Measurements from ENCODE around the gene PKN1. TPM values are rescaled to one million over a fixed set of nuclear protein-coding genes. Genes with fewer than 3 reads are reported as not detected.

The PKN1 gene
- total and polyA plus RNA-seq, 4 donors: 13.7 to 41.6 (median 22.3) TPM

DNA sequence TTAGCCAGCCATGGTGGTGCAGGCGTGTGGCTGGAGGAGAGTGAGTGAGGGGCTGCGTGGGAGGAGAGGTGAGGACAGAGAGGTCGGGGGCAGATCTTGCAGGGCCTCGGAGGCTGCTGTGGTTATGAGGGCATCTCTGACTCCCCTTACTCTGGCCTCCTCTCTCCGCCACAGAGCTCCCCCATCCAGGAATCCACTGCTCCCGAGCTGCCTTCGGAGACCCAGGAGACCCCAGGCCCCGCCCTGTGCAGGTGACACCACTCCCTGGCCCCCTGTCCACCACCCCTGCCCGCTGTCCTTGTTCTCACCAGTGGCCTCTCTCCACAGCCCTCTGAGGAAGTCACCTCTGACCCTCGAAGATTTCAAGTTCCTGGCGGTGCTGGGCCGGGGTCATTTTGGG lies 34.3 kb downstream of the PKN1 start (continued):
- TF ChIP-seq, protein P1, sequence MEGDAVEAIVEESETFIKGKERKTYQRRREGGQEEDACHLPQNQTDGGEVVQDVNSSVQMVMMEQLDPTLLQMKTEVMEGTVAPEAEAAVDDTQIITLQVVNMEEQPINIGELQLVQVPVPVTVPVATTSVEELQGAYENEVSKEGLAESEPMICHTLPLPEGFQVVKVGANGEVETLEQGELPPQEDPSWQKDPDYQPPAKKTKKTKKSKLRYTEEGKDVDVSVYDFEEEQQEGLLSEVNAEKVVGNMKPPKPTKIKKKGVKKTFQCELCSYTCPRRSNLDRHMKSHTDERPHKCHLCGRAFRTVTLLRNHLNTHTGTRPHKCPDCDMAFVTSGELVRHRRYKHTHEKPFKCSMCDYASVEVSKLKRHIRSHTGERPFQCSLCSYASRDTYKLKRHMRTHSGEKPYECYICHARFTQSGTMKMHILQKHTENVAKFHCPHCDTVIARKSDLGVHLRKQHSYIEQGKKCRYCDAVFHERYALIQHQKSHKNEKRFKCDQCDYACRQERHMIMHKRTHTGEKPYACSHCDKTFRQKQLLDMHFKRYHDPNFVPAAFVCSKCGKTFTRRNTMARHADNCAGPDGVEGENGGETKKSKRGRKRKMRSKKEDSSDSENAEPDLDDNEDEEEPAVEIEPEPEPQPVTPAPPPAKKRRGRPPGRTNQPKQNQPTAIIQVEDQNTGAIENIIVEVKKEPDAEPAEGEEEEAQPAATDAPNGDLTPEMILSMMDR (IDR thresholded peaks at IDR 0.05; ENCODE audit: low read depth, low read length, missing input control): no peak
- TF ChIP-seq TAF1 (conservative IDR thresholded peaks at IDR 0.05) (no peak), HNF4A (conservative IDR thresholded peaks at IDR 0.05) (no peak), FOXA1 (IDR thresholded peaks at IDR 0.05) (no peak), JUND (IDR thresholded peaks at IDR 0.05) (no peak)
- TF ChIP-seq, protein P2, sequence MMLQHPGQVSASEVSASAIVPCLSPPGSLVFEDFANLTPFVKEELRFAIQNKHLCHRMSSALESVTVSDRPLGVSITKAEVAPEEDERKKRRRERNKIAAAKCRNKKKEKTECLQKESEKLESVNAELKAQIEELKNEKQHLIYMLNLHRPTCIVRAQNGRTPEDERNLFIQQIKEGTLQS (IDR thresholded peaks at IDR 0.05): no peak

DNA sequence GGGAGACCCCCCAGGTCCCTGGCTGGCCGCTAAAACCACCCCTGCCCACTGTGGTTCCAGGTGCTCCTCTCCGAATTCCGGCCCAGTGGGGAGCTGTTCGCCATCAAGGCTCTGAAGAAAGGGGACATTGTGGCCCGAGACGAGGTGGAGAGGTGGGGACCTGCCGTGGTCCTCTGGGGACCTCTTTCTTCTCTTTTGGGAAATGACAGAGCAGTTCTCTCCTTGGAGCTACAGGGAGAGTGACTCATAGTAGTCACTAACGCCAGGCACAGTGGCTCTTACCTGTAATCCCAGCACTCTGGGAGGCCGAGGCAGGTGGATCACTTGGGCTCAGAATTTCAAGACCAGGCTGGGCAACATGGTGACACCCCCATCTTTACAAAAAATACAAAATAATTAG lies 34.7 kb downstream of the PKN1 start:
- 85% methylated on average over 9 of the region's 9 CpGs for WGBS

More for the DNA sequence above, 34.7 kb downstream of the PKN1 start:
- H3K9ac ChIP-seq (ENCODE audit: low read depth in 1 of 2, low read length in 2 of 2): no peak overlapping the region
- no peak for DNase-seq (ENCODE audit: low spot score)
- peaks cover 0 to 8% (median 6%) of the 10 kb centered on the region in 4 donors for H3K4me1 ChIP-seq (ENCODE audit: control insufficient read depth in 4 of 4, insufficient read depth in 4 of 4, low read length in 3 of 4)
- no peaks in the 10 kb centered on the region for H3K9me3 ChIP-seq (ENCODE audit: control insufficient read depth in 4 of 4, low read length in 3 of 4)
- peaks cover 0 to 3% (median 0%) of the 10 kb centered on the region in 4 donors for H3K27me3 ChIP-seq (ENCODE audit: control insufficient read depth in 4 of 4, insufficient read depth in 4 of 4, low read length in 3 of 4)
- TF ChIP-seq NR2F2 (IDR thresholded peaks at IDR 0.05) (no peak), HNF4G (IDR thresholded peaks at IDR 0.05) (no peak), TAF1 (conservative IDR thresholded peaks at IDR 0.05) (no peak), EGR1 (IDR thresholded peaks at IDR 0.05; ENCODE audit: low read depth in 2 of 2) (no peak), JUND (IDR thresholded peaks at IDR 0.05) (no peak), RXRA (IDR thresholded peaks at IDR 0.05) (no peak), YY1 (IDR thresholded peaks at IDR 0.05) (no peak), RAD21 (IDR thresholded peaks at IDR 0.05) (no peak), FOXA1 (IDR thresholded peaks at IDR 0.05) (no peak), GABPA (IDR thresholded peaks at IDR 0.05 in 1 of 2, conservative IDR thresholded peaks at IDR 0.05 in 1 of 2) (no peak), HNF4A (conservative IDR thresholded peaks at IDR 0.05) (no peak), SP1 (IDR thresholded peaks at IDR 0.05) (no peak), FOXA2 (IDR thresholded peaks at IDR 0.05) (no peak)
- TF ChIP-seq, protein P3, sequence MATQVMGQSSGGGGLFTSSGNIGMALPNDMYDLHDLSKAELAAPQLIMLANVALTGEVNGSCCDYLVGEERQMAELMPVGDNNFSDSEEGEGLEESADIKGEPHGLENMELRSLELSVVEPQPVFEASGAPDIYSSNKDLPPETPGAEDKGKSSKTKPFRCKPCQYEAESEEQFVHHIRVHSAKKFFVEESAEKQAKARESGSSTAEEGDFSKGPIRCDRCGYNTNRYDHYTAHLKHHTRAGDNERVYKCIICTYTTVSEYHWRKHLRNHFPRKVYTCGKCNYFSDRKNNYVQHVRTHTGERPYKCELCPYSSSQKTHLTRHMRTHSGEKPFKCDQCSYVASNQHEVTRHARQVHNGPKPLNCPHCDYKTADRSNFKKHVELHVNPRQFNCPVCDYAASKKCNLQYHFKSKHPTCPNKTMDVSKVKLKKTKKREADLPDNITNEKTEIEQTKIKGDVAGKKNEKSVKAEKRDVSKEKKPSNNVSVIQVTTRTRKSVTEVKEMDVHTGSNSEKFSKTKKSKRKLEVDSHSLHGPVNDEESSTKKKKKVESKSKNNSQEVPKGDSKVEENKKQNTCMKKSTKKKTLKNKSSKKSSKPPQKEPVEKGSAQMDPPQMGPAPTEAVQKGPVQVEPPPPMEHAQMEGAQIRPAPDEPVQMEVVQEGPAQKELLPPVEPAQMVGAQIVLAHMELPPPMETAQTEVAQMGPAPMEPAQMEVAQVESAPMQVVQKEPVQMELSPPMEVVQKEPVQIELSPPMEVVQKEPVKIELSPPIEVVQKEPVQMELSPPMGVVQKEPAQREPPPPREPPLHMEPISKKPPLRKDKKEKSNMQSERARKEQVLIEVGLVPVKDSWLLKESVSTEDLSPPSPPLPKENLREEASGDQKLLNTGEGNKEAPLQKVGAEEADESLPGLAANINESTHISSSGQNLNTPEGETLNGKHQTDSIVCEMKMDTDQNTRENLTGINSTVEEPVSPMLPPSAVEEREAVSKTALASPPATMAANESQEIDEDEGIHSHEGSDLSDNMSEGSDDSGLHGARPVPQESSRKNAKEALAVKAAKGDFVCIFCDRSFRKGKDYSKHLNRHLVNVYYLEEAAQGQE (IDR thresholded peaks at IDR 0.05): no peak
- TF ChIP-seq, protein P2 (IDR thresholded peaks at IDR 0.05): no peak
- TF ChIP-seq, protein P1 (IDR thresholded peaks at IDR 0.05; ENCODE audit: low read depth, low read length, missing input control): no peak
- TF ChIP-seq, protein P4, sequence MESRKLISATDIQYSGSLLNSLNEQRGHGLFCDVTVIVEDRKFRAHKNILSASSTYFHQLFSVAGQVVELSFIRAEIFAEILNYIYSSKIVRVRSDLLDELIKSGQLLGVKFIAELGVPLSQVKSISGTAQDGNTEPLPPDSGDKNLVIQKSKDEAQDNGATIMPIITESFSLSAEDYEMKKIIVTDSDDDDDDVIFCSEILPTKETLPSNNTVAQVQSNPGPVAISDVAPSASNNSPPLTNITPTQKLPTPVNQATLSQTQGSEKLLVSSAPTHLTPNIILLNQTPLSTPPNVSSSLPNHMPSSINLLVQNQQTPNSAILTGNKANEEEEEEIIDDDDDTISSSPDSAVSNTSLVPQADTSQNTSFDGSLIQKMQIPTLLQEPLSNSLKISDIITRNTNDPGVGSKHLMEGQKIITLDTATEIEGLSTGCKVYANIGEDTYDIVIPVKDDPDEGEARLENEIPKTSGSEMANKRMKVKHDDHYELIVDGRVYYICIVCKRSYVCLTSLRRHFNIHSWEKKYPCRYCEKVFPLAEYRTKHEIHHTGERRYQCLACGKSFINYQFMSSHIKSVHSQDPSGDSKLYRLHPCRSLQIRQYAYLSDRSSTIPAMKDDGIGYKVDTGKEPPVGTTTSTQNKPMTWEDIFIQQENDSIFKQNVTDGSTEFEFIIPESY (IDR thresholded peaks at IDR 0.05): no peak
- no peak overlapping the region for H3K4me3 ChIP-seq (ENCODE audit: low read depth in 1 of 3, low read length in 3 of 3)
- no peak overlapping the region for H3K27ac ChIP-seq (ENCODE audit: low read depth in 1 of 2, low read length in 2 of 2)
- H3K36me3 ChIP-seq (ENCODE audit: control insufficient read depth in 4 of 4, insufficient read depth in 3 of 4, low read depth in 1 of 4, low read length in 3 of 4): peaks cover 15 to 43% (median 17%) of the 10 kb centered on the region in 4 donors

Data from liver (tissue), 9 donors.